ENCODE results near the gene FBLN2. TPM values are rescaled to one million over a fixed set of nuclear protein-coding genes. Genes with fewer than 3 reads are reported as not detected.

FBLN2 gene
- total and polyA plus RNA-seq, 2 of the 13 experiments (the other 11 are each of a cell fraction or from before 2014, with no cell fraction given), result not detected

DNA sequence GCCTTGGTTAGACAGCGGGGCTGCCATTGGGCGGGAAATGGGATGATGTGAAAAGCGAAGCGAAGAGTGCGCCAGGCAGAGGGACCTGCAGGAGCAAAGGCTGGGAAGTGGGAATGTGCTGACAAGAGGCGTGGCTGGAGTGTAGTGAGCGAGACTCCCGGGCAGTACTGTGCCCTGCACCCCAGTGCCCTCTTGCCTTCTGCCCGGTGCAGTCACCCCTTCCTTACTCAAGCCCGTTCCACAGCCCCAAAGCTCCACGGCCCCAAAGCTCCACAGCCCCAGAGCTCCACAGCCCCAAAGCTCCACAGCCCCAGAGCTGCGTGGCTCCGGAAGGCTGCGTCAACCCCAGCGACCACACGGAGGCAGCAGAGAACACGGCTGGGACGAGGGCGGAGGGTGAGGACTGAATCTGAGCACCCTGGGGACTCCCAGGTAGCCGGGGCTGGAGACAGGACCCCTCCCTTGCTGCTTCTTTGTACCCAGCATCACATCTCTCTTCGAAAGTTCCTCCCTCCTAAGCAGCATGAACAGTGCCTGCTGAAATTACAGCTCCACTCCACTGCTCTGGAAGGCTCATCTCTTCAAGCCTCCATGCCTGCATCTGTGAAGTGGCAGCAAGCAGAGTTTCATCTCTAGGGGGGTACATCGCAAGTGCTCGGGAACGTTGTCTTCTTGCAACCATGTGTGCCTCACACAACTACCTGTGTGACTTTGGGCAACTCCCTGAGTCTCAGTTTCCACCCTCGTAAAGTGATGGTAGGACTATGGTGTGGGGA lies 108.9 kb downstream of the FBLN2 start (continued):
- TF ChIP-seq KAT8 (CRISPR knock-in tag; IDR thresholded peaks at IDR 0.05) (no peak), PHB2 (IDR thresholded peaks at IDR 0.05; ENCODE audit: partially characterized antibody) (no peak), HOXD1 (CRISPR knock-in tag; IDR thresholded peaks at IDR 0.05) (no peak), ZNF772 (CRISPR knock-in tag; IDR thresholded peaks at IDR 0.05) (no peak), HMG20B (CRISPR knock-in tag; conservative IDR thresholded peaks at IDR 0.05) (no peak), SALL2 (CRISPR knock-in tag; IDR thresholded peaks at IDR 0.05) (no peak), ZNF619 (CRISPR knock-in tag; IDR thresholded peaks at IDR 0.05) (no peak), ZNF256 (CRISPR knock-in tag; conservative IDR thresholded peaks at IDR 0.05) (no peak), ZNF501 (CRISPR knock-in tag; IDR thresholded peaks at IDR 0.05) (no peak), BATF2 (CRISPR knock-in tag; IDR thresholded peaks at IDR 0.05) (no peak), ZNF782 (CRISPR knock-in tag; IDR thresholded peaks at IDR 0.05; ENCODE audit: borderline replicate concordance) (no peak), TERF1 (CRISPR knock-in tag; IDR thresholded peaks at IDR 0.05) (no peak), ZFP91 (CRISPR knock-in tag; IDR thresholded peaks at IDR 0.05; ENCODE audit: borderline replicate concordance) (no peak), ZNF562 (CRISPR knock-in tag; IDR thresholded peaks at IDR 0.05; ENCODE audit: borderline replicate concordance) (no peak), GABPB1 (CRISPR knock-in tag; IDR thresholded peaks at IDR 0.05) (peak; percentile 40; the same call in 1 of the 2 replicates), HCFC1 (IDR thresholded peaks at IDR 0.05; ENCODE audit: low read depth, low read length) (no peak), ZNF280B (CRISPR knock-in tag; IDR thresholded peaks at IDR 0.05; ENCODE audit: borderline replicate concordance) (0 out of 2 replicates have a peak, but pooled peaks have one; percentile 30), ZNF30 (CRISPR knock-in tag; IDR thresholded peaks at IDR 0.05) (no peak), ZNF207 (IDR thresholded peaks at IDR 0.05; ENCODE audit: borderline replicate concordance) (no peak)
- TF ChIP-seq, protein P1, sequence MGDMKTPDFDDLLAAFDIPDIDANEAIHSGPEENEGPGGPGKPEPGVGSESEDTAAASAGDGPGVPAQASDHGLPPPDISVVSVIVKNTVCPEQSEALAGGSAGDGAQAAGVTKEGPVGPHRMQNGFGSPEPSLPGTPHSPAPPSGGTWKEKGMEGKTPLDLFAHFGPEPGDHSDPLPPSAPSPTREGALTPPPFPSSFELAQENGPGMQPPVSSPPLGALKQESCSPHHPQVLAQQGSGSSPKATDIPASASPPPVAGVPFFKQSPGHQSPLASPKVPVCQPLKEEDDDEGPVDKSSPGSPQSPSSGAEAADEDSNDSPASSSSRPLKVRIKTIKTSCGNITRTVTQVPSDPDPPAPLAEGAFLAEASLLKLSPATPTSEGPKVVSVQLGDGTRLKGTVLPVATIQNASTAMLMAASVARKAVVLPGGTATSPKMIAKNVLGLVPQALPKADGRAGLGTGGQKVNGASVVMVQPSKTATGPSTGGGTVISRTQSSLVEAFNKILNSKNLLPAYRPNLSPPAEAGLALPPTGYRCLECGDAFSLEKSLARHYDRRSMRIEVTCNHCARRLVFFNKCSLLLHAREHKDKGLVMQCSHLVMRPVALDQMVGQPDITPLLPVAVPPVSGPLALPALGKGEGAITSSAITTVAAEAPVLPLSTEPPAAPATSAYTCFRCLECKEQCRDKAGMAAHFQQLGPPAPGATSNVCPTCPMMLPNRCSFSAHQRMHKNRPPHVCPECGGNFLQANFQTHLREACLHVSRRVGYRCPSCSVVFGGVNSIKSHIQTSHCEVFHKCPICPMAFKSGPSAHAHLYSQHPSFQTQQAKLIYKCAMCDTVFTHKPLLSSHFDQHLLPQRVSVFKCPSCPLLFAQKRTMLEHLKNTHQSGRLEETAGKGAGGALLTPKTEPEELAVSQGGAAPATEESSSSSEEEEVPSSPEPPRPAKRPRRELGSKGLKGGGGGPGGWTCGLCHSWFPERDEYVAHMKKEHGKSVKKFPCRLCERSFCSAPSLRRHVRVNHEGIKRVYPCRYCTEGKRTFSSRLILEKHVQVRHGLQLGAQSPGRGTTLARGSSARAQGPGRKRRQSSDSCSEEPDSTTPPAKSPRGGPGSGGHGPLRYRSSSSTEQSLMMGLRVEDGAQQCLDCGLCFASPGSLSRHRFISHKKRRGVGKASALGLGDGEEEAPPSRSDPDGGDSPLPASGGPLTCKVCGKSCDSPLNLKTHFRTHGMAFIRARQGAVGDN (CRISPR knock-in tag; IDR thresholded peaks at IDR 0.05), result peak; percentile 30

All from HepG2 (cell line).